ENCODE measurements around the gene DENND10.

- no peak for TF ChIP-seq POLR2A (IDR thresholded peaks at IDR 0.05)
- TF ChIP-seq CTCF (IDR thresholded peaks at IDR 0.05) = no peak
Observed at GRCh38 chr10:119149157-119149556, 45.2 kb downstream of the DENND10 start.

Measured in heart left ventricle (tissue), 13 donors.